Immature natural killer cell (primary cell): ENCODE data around the gene PLA2G3. TPM values are rescaled to one million over a fixed set of nuclear protein-coding genes. Genes with fewer than 3 reads are reported as not detected.
"Not testable (repeated sequence)": the region's sequence is repeated elsewhere in the genome, so short reads cannot be mapped to it uniquely, and the experiment has no call there.

Experiments
- DNase-seq, 3 donors: peaks; one replicate each; pipeline ENCODE4 v3.0.0; 2022; ENCODE audit warnings: mixed read lengths in 1 of 3
- H3K27ac Mint-ChIP-seq, 6 donors: one replicate each; pipeline ENCODE4 v1.8.0; 2020; ENCODE audit warnings: mixed read lengths in 6 of 6, mild to moderate bottlenecking in 5 of 6, inconsistent platforms in 4 of 6, moderate library complexity in 3 of 6
- H3K27me3 Mint-ChIP-seq, 3 donors: one replicate each; pipeline ENCODE4 v1.8.0; 2020 to 2021; ENCODE audit warnings: low read depth in 3 of 3, mild to moderate bottlenecking in 3 of 3, mixed read lengths in 3 of 3, moderate library complexity in 3 of 3, inconsistent platforms in 1 of 3
- H3K36me3 Mint-ChIP-seq, 3 donors: one replicate each; pipeline ENCODE4 v1.8.0; 2020; ENCODE audit warnings: mixed read lengths in 3 of 3, inconsistent platforms in 2 of 3, mild to moderate bottlenecking in 2 of 3
- H3K4me1 Mint-ChIP-seq, 2 donors: one replicate each; pipeline ENCODE4 v1.8.0; 2020; ENCODE audit warnings: inconsistent platforms in 2 of 2, mild to moderate bottlenecking in 2 of 2, mixed read lengths in 2 of 2, moderate library complexity in 1 of 2
- H3K4me3 Mint-ChIP-seq, 5 donors: one replicate each; pipeline ENCODE4 v1.8.0; 2020; ENCODE audit warnings: mild to moderate bottlenecking in 5 of 5, mixed read lengths in 5 of 5, inconsistent platforms in 3 of 5, moderate library complexity in 3 of 5
- H3K9me3 Mint-ChIP-seq, 6 donors: one replicate each; pipeline ENCODE4 v1.8.0; 2020; ENCODE audit warnings: mild to moderate bottlenecking in 6 of 6, mixed read lengths in 6 of 6, inconsistent platforms in 4 of 6, moderate library complexity in 3 of 6
- polyA plus RNA-seq, 3 donors: library from polyadenylated mRNA; unstranded; fragments of 300-500 nt; fragmentation: Illumina TruSeq; gene quantifications; one replicate each; pipeline ENCODE4 v1.2.3, GENCODE V29; 2021

PLA2G3 gene
- polyA plus RNA-seq: not detected

- no peaks in the 10 kb centered on the region for H3K9me3 Mint-ChIP-seq
- no peaks in the 10 kb centered on the region for H3K4me1 Mint-ChIP-seq
- no peaks in the 10 kb centered on the region for H3K36me3 Mint-ChIP-seq
- DNase-seq: no peak
- peaks cover 4 to 5% (median 4%) of the 10 kb centered on the region in 3 donors for H3K27me3 Mint-ChIP-seq
- H3K4me3 Mint-ChIP-seq: no peak within 1 kb of the TSS
- no peak within 1 kb of the TSS for H3K27ac Mint-ChIP-seq
These were observed at the start of gene PLA2G3 for GRCh38 chr22:31139866-31140716. Gene PLA2G3 (minus strand): TSS chr22:31140508. CDS start chr22:31140354, 154 bp downstream.

- Mint-ChIP-seq H3K4me1 (peaks cover 2 to 16% of the 10 kb centered on the region in 2 donors), H3K9me3 (no peaks in the 10 kb centered on the region), H3K27ac (no peak overlapping the region), H3K36me3 (peaks cover 3 to 17% (median 10%) of the 10 kb centered on the region in 3 donors), H3K27me3 (no peaks in the 10 kb centered on the region), H3K4me3 (no peak overlapping the region)
- DNase-seq: no peak
These were observed 47.3 kb upstream of the PLA2G3 start for GRCh38 chr22:31187627-31188026.

- Mint-ChIP-seq H3K4me1 (peaks cover 2 to 17% of the 10 kb centered on the region in 2 donors), H3K4me3 (no peak overlapping the region), H3K9me3 (no peaks in the 10 kb centered on the region), H3K27ac (no peak overlapping the region), H3K36me3 (peaks cover 4 to 19% (median 9%) of the 10 kb centered on the region in 3 donors), H3K27me3 (no peaks in the 10 kb centered on the region)
- DNase-seq: no peak
These were observed 44.7 kb upstream of the PLA2G3 start for GRCh38 chr22:31185056-31185455.

GRCh38 chr22:31184015-31184414 is 43.7 kb upstream of the PLA2G3 start:
- DNase-seq: no peak
- Mint-ChIP-seq H3K4me1 (peaks cover 5 to 19% of the 10 kb centered on the region in 2 donors), H3K9me3 (no peaks in the 10 kb centered on the region), H3K36me3 (peaks cover 4 to 19% (median 9%) of the 10 kb centered on the region in 3 donors), H3K4me3 (no peak overlapping the region), H3K27ac (no peak overlapping the region), H3K27me3 (no peaks in the 10 kb centered on the region)

- H3K27ac Mint-ChIP-seq: peak overlapping the region in 2 of 6 donors; percentile 22 to 23
- H3K9me3 Mint-ChIP-seq: no peaks in the 10 kb centered on the region
- peaks cover 6 to 27% of the 10 kb centered on the region in 2 donors for H3K4me1 Mint-ChIP-seq
- H3K27me3 Mint-ChIP-seq: no peaks in the 10 kb centered on the region
- no peak overlapping the region for H3K4me3 Mint-ChIP-seq
- peaks cover 4 to 20% (median 10%) of the 10 kb centered on the region in 3 donors for H3K36me3 Mint-ChIP-seq
- no peak for DNase-seq
These were observed 39.0 kb upstream of the PLA2G3 start for GRCh38 chr22:31179345-31179744.

GRCh38 chr22:31178859-31179258 is 38.6 kb upstream of the PLA2G3 start:
- peaks cover 7 to 30% of the 10 kb centered on the region in 2 donors for H3K4me1 Mint-ChIP-seq

GRCh38 chr22:31177420-31178162 is 37.3 kb upstream of the PLA2G3 start:
- peaks cover 15 to 42% of the 10 kb centered on the region in 2 donors for H3K4me1 Mint-ChIP-seq
- H3K36me3 Mint-ChIP-seq: peaks cover 4 to 20% (median 13%) of the 10 kb centered on the region in 3 donors
- H3K9me3 Mint-ChIP-seq: no peaks in the 10 kb centered on the region
- H3K27ac Mint-ChIP-seq: peak overlapping the region in 1 of 6 donors; percentile 23
- DNase-seq: no peak
- H3K4me3 Mint-ChIP-seq: no peak overlapping the region
- H3K27me3 Mint-ChIP-seq: no peaks in the 10 kb centered on the region

More at GRCh38 chr22:31178859-31179258, 38.6 kb upstream of the PLA2G3 start:
- Mint-ChIP-seq H3K27ac (peak overlapping the region in 1 of 6 donors; percentile 23), H3K9me3 (no peaks in the 10 kb centered on the region), H3K4me3 (no peak overlapping the region), H3K27me3 (no peaks in the 10 kb centered on the region), H3K36me3 (peaks cover 4 to 20% (median 10%) of the 10 kb centered on the region in 3 donors)
- DNase-seq: no peak

- Mint-ChIP-seq H3K4me1 (peaks cover 15 to 42% of the 10 kb centered on the region in 2 donors), H3K36me3 (peaks cover 4 to 20% (median 13%) of the 10 kb centered on the region in 3 donors), H3K27me3 (no peaks in the 10 kb centered on the region), H3K9me3 (no peaks in the 10 kb centered on the region), H3K27ac (no peak overlapping the region), H3K4me3 (no peak overlapping the region)
- no peak for DNase-seq
These were observed 36.6 kb upstream of the PLA2G3 start for GRCh38 chr22:31176923-31177322.

GRCh38 chr22:31173386-31174145 is 33.3 kb upstream of the PLA2G3 start:
- Mint-ChIP-seq H3K9me3 (no peaks in the 10 kb centered on the region), H3K27ac (peak overlapping the region in 2 of 6 donors; percentile 34 to 35), H3K4me3 (no peak overlapping the region), H3K36me3 (peaks cover under 1 to 10% (median 8%) of the 10 kb centered on the region in 3 donors), H3K27me3 (no peaks in the 10 kb centered on the region), H3K4me1 (peaks cover 17 to 38% of the 10 kb centered on the region in 2 donors)
- DNase-seq: no peak

GRCh38 chr22:31171734-31172133 is 31.4 kb upstream of the PLA2G3 start:
- H3K9me3 Mint-ChIP-seq, H3K27me3 Mint-ChIP-seq, H3K27ac Mint-ChIP-seq, H3K4me3 Mint-ChIP-seq, DNase-seq: not testable (repeated sequence)
- Mint-ChIP-seq H3K4me1 (peaks cover 18 to 39% of the 10 kb centered on the region in 2 donors), H3K36me3 (peaks cover 9 to 13% (median 12%) of the 10 kb centered on the region in 3 donors)

- Mint-ChIP-seq H3K9me3 (no peaks in the 10 kb centered on the region), H3K4me1 (peaks cover 19 to 39% of the 10 kb centered on the region in 2 donors), H3K27me3 (no peaks in the 10 kb centered on the region), H3K27ac (no peak overlapping the region), H3K4me3 (no peak overlapping the region), H3K36me3 (peaks cover 9 to 11% (median 10%) of the 10 kb centered on the region in 3 donors)
- no peak for DNase-seq
These were observed 30.7 kb upstream of the PLA2G3 start for GRCh38 chr22:31170971-31171370.

GRCh38 chr22:31162015-31162765 is 21.9 kb upstream of the PLA2G3 start:
- Mint-ChIP-seq H3K4me1 (peaks cover 41 to 52% of the 10 kb centered on the region in 2 donors), H3K9me3 (no peaks in the 10 kb centered on the region), H3K27me3 (peaks cover 3 to 8% (median 4%) of the 10 kb centered on the region in 3 donors), H3K27ac (peak overlapping the region; percentile 53 to 99 (median 89)), H3K36me3 (peaks cover 0 to 4% (median 0%) of the 10 kb centered on the region in 3 donors), H3K4me3 (peak overlapping the region; percentile 48 to 99 (median 62))
- no peak for DNase-seq

- Mint-ChIP-seq H3K36me3 (peaks cover 0 to 4% (median 0%) of the 10 kb centered on the region in 3 donors), H3K4me1 (peaks cover 41 to 50% of the 10 kb centered on the region in 2 donors), H3K9me3 (no peaks in the 10 kb centered on the region), H3K27ac (peak overlapping the region; percentile 85 to 99 (median 99)), H3K4me3 (peak overlapping the region; percentile 93 to 100 (median 99)), H3K27me3 (peaks cover 3 to 8% (median 4%) of the 10 kb centered on the region in 3 donors)
- DNase-seq: no peak
These were observed 21.1 kb upstream of the PLA2G3 start for GRCh38 chr22:31161386-31161785.
